ENCODE results near the gene FAM110C. TPM values are rescaled to one million over a fixed set of nuclear protein-coding genes. Genes with fewer than 3 reads are reported as not detected.

Gene FAM110C
- total RNA-seq, 2 experiments from 2014 or later = 0.16 to 0.36 TPM

DNA sequence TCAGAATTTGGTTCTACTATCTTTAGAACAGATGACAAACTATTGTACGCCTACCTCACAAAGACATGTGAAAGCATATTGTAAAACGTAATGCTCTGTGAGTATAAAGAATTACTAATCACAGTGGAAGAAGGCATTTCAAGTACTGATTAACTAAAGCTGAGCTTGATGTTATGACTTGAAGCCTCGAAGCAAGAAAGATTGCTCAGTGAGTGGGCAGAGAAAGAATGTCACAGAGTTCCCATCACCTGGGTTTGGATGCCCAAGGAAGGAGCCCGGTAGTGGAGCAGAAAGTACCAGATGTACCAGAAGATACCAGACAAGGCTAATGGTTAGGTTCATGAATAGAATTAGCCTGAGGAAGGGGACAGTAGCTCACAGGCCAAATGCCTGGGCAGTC, 39.5 kb upstream of the FAM110C start:
- no peak overlapping the region for H3K27ac Mint-ChIP-seq
- no peak for ATAC-seq (ENCODE audit: poor library complexity)
- Histone ChIP-seq H3K27me3 (ENCODE audit: control insufficient read depth in 1 of 2, insufficient read depth in 2 of 2, low read length in 2 of 2) (peaks cover 5 to 7% of the 10 kb centered on the region in 2 experiments), H3K36me3 (ENCODE audit: insufficient read depth, low read length) (no peaks in the 10 kb centered on the region), H3K4me1 (ENCODE audit: insufficient read depth, low read length) (no peaks in the 10 kb centered on the region), H3K9me3 (ENCODE audit: control insufficient read depth in 1 of 2, insufficient read depth in 1 of 2, low read length in 2 of 2) (peaks cover 0 to 3% of the 10 kb centered on the region in 2 experiments), H3K27ac (ENCODE audit: low read depth in 1 of 2, low read length in 2 of 2) (no peak overlapping the region), H3K4me3 (ENCODE audit: low read length) (no peak overlapping the region)
- no peak for DNase-seq
- no peak for TF ChIP-seq CTCF (IDR thresholded peaks at IDR 0.05)
- peaks cover 27% of the 10 kb centered on the region for H3K27me3 Mint-ChIP-seq
- H3K36me3 Mint-ChIP-seq (ENCODE audit: low read depth) = no peaks in the 10 kb centered on the region
- CTCF ChIA-PET = no interaction called here
- intact Hi-C loops (cut with DNase I, micrococcal nuclease) = no loop called here
- POLR2A ChIA-PET = no interaction called here
- H3K4me1 Mint-ChIP-seq (ENCODE audit: low read depth) = no peaks in the 10 kb centered on the region
- H3K9me3 Mint-ChIP-seq = no peaks in the 10 kb centered on the region
- no peak overlapping the region for H3K4me3 Mint-ChIP-seq

- peaks cover 5 to 7% of the 10 kb centered on the region in 2 experiments for H3K27me3 ChIP-seq (ENCODE audit: control insufficient read depth in 1 of 2, insufficient read depth in 2 of 2, low read length in 2 of 2)
- H3K27ac Mint-ChIP-seq = no peak overlapping the region
- H3K4me3 ChIP-seq (ENCODE audit: low read length) = no peak overlapping the region
- no peaks in the 10 kb centered on the region for H3K9me3 ChIP-seq (ENCODE audit: control insufficient read depth in 1 of 2, insufficient read depth in 1 of 2, low read length in 2 of 2)
- no peak overlapping the region for H3K27ac ChIP-seq (ENCODE audit: low read depth in 1 of 2, low read length in 2 of 2)
- no peaks in the 10 kb centered on the region for H3K36me3 ChIP-seq (ENCODE audit: insufficient read depth, low read length)
- no peaks in the 10 kb centered on the region for H3K4me1 ChIP-seq (ENCODE audit: insufficient read depth, low read length)
- H3K4me3 Mint-ChIP-seq = no peak overlapping the region
- H3K36me3 Mint-ChIP-seq (ENCODE audit: low read depth) = no peaks in the 10 kb centered on the region
- POLR2A ChIA-PET = no interaction called here
- TF ChIP-seq CTCF (IDR thresholded peaks at IDR 0.05) = no peak
- H3K9me3 Mint-ChIP-seq = no peaks in the 10 kb centered on the region
- CTCF ChIA-PET = no interaction called here
- ATAC-seq (ENCODE audit: poor library complexity) (no peak), DNase-seq (no peak)
- intact Hi-C loops (cut with DNase I, micrococcal nuclease) = no loop called here
- no peaks in the 10 kb centered on the region for H3K4me1 Mint-ChIP-seq (ENCODE audit: low read depth)
- H3K27me3 Mint-ChIP-seq = peaks cover 26% of the 10 kb centered on the region
Measured at GRCh38 chr2:84121-84520, 37.8 kb upstream of the FAM110C start.

DNA sequence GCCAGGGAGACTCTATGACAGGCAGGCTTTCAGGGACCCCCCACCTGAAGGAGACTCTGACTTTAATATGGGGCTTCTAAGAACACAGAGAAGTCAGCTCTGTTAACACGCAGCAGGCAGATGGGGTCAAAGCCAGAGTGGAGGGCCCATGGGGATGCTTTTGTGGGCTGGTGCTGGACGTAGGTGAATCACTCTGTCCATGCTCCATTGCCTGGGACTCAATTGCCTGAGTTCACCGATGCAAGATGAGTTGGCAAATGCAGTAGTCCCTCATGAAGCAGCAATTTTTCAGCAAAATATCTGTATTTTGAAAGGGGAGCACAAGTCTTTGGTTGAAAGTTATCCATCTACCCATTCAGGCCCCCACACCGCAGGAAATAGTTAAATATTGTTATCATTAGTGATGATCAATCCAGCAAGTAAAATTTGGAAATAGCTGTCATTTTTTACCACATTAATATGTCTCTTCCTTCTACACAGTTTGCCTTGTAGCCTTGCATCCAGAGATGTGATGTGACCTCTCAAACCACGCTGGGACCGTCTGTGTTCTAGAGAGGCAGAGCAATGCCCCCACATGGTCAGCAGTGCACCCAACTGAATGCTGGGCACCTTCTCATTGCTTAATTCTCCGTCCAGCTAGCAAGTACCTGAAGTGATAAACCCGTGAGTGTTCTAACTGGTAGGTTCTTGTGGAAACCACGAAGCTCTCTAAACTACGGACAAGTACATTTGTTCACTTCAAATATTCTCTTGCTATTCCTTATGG, 34.8 kb upstream of the FAM110C start:
- H3K4me3 ChIP-seq (ENCODE audit: low read length) = no peak overlapping the region
- H3K9me3 Mint-ChIP-seq = peaks cover 4% of the 10 kb centered on the region
- H3K4me1 Mint-ChIP-seq (ENCODE audit: low read depth) = no peaks in the 10 kb centered on the region
- ChIA-PET POLR2A (no interaction called here), CTCF (no interaction called here)
- DNase-seq (no peak), ATAC-seq (ENCODE audit: poor library complexity) (no peak)
- H3K4me1 ChIP-seq (ENCODE audit: insufficient read depth, low read length) = no peaks in the 10 kb centered on the region
- H3K27ac ChIP-seq (ENCODE audit: low read depth in 1 of 2, low read length in 2 of 2) = no peak overlapping the region
- no peak overlapping the region for H3K27ac Mint-ChIP-seq
- peaks cover 47% of the 10 kb centered on the region for H3K27me3 Mint-ChIP-seq
- no peak overlapping the region for H3K4me3 Mint-ChIP-seq
- TF ChIP-seq CTCF (IDR thresholded peaks at IDR 0.05) = no peak
- intact Hi-C loops (cut with DNase I, micrococcal nuclease) = no loop called here
- H3K36me3 ChIP-seq (ENCODE audit: insufficient read depth, low read length) = no peaks in the 10 kb centered on the region
- H3K9me3 ChIP-seq (ENCODE audit: control insufficient read depth in 1 of 2, insufficient read depth in 1 of 2, low read length in 2 of 2) = peaks cover 0 to 4% of the 10 kb centered on the region in 2 experiments
- H3K36me3 Mint-ChIP-seq (ENCODE audit: low read depth) = no peaks in the 10 kb centered on the region
- H3K27me3 ChIP-seq (ENCODE audit: control insufficient read depth in 1 of 2, insufficient read depth in 2 of 2, low read length in 2 of 2) = peaks cover 5 to 7% of the 10 kb centered on the region in 2 experiments

Measured in CD4-positive, alpha-beta T cell (primary cell).